Esophagus squamous epithelium (tissue), 5 donors: ENCODE results near the gene ACTR2. TPM values are rescaled to one million over a fixed set of nuclear protein-coding genes. Genes with fewer than 3 reads are reported as not detected.

Source experiments
- DNase-seq: peaks from one replicate; lab custom pipeline; 2025; lab: John Stamatoyannopoulos, UW
- H3K27ac ChIP-seq, 4 donors: fragments of 200-600 bp; sonication (generic); one replicate each; pipeline ENCODE4 v1.5.1; 2016 to 2019; ENCODE audit warnings: mild to moderate bottlenecking in 1 of 4
- H3K27me3 ChIP-seq, 4 donors: fragments of 200-600 bp; sonication (generic); 1 replicate in 3 of 4; 2 replicates in 1 of 4; pipeline versions ENCODE4 v1.5.1 to v1.6.0; 2017 to 2021; ENCODE audit warnings: antibody characterized with exemption in 1 of 4
- H3K36me3 ChIP-seq, 3 donors: fragments of 200-600 bp; sonication (generic); one replicate each; pipeline ENCODE4 v1.5.1; 2016 to 2019
- H3K4me1 ChIP-seq, 3 donors: fragments of 200-600 bp; sonication (generic); one replicate each; pipeline ENCODE4 v1.5.1; 2017 to 2019
- H3K4me3 ChIP-seq, 4 donors: fragments of 200-600 bp; sonication (generic); 1 replicate in 3 of 4; 2 replicates in 1 of 4; pipeline ENCODE4 v1.5.1; 2016 to 2019; ENCODE audit warnings: mild to moderate bottlenecking in 2 of 4, moderate library complexity in 1 of 4
- H3K9me3 ChIP-seq, 3 donors: fragments of 200-600 bp; sonication (generic); one replicate each; pipeline ENCODE4 v1.5.1; 2016 to 2019
- CTCF ChIP-seq, 6 experiments: fragments of 450-650 bp in 4 of 6; fragments of 200-600 bp in 2 of 6; sonication (generic) in 2 of 6; IDR thresholded peaks; one replicate each; pipeline ENCODE4 v1.5.1; 2016 to 2019; ENCODE audit warnings: antibody characterized with exemption in 6 of 6, mild to moderate bottlenecking in 4 of 6, moderate library complexity in 4 of 6
- POLR2A ChIP-seq, 4 donors: fragments of 450-650 bp; IDR thresholded peaks; one replicate each; pipeline ENCODE4 v1.6.1; 2017; ENCODE audit warnings: antibody characterized with exemption in 4 of 4, mild to moderate bottlenecking in 4 of 4, moderate library complexity in 3 of 4
- WGBS, 2 donors: methylation state at CpG; one replicate each; pipeline ENCODE4 v1.1.5; 2018; 5-methylcytosine and 5-hydroxymethylcytosine counted together
- intact Hi-C: fragments of 100-400 bp; cut with DNase I; formaldehyde crosslinking; loops from one replicate; pipeline ENCODE4 v1.15.0; 2022
- total RNA-seq, 4 donors: library from RNA; depleted of rRNA; stranded (reverse); fragments of >200 nt; gene quantifications; one replicate each; pipeline ENCODE4 v1.1.0, GENCODE V29; 2016
- donor health status: DM: yes; HTN: yes; CAD: no.

ACTR2 gene
- total RNA-seq, 4 donors from 2014 or later, result 70.6 to 124 (median 91.1) TPM

GRCh38 chr2:65267008-65267407 lies 39.4 kb downstream of the ACTR2 start:
- Histone ChIP-seq H3K36me3 (peaks cover 4 to 83% (median 5%) of the 10 kb centered on the region in 3 donors), H3K27me3 (no peaks in the 10 kb centered on the region), H3K9me3 (no peaks in the 10 kb centered on the region), H3K27ac (no peak overlapping the region), H3K4me1 (peaks cover 0 to 16% (median 0%) of the 10 kb centered on the region in 3 donors), H3K4me3 (no peak overlapping the region)
- TF ChIP-seq CTCF (IDR thresholded peaks at IDR 0.05) (no peak), POLR2A (IDR thresholded peaks at IDR 0.05) (no peak)
- intact Hi-C loops, result loop anchor here (5.0 kb wide), 1 partner anchor 285 kb away; no protein-coding TSS in a partner anchor
- DNase-seq, result no peak
- 100% methylated on average over 1 of the region's 1 CpG for WGBS, 2 donors

- no peak for DNase-seq
- H3K4me3 ChIP-seq, result no peak overlapping the region
- intact Hi-C loops, result loop anchor here (5.0 kb wide), 1 partner anchor 283 kb away; no protein-coding TSS in a partner anchor
- no peaks in the 10 kb centered on the region for H3K9me3 ChIP-seq
- no peak for TF ChIP-seq CTCF (IDR thresholded peaks at IDR 0.05)
- no peak for TF ChIP-seq POLR2A (IDR thresholded peaks at IDR 0.05)
- no peaks in the 10 kb centered on the region for H3K27me3 ChIP-seq
- peaks cover 0 to 16% (median 0%) of the 10 kb centered on the region in 3 donors for H3K4me1 ChIP-seq
- H3K27ac ChIP-seq, result no peak overlapping the region
- H3K36me3 ChIP-seq, result peaks cover 3 to 85% (median 5%) of the 10 kb centered on the region in 3 donors
- WGBS, 2 donors, result 74 to 94% methylated on average over 4 of the region's 4 CpGs
These were observed 41.3 kb downstream of the ACTR2 start for GRCh38 chr2:65268957-65269356.

GRCh38 chr2:65273344-65273743 lies 45.7 kb downstream of the ACTR2 start:
- no peak overlapping the region for H3K27ac ChIP-seq
- no peak overlapping the region for H3K4me3 ChIP-seq
- no peaks in the 10 kb centered on the region for H3K9me3 ChIP-seq
- H3K27me3 ChIP-seq, result no peaks in the 10 kb centered on the region
- WGBS, 2 donors, result 92 to 97% methylated on average over 8 of the region's 8 CpGs
- TF ChIP-seq POLR2A (IDR thresholded peaks at IDR 0.05) (no peak), CTCF (IDR thresholded peaks at IDR 0.05) (no peak)
- peaks cover 0 to 8% (median 0%) of the 10 kb centered on the region in 3 donors for H3K4me1 ChIP-seq
- peaks cover 3 to 46% (median 4%) of the 10 kb centered on the region in 3 donors for H3K36me3 ChIP-seq
- intact Hi-C loops, result no loop called here
- DNase-seq, result no peak

GRCh38 chr2:65275141-65275915 lies 47.7 kb downstream of the ACTR2 start:
- Histone ChIP-seq H3K36me3 (peaks cover 3 to 34% (median 3%) of the 10 kb centered on the region in 3 donors), H3K27me3 (no peaks in the 10 kb centered on the region), H3K4me1 (peaks cover 0 to 8% (median 0%) of the 10 kb centered on the region in 3 donors), H3K4me3 (no peak overlapping the region), H3K27ac (no peak overlapping the region), H3K9me3 (no peaks in the 10 kb centered on the region)
- 51 to 73% methylated on average over 4 of the region's 4 CpGs for WGBS, 2 donors
- intact Hi-C loops, result no loop called here
- no peak for DNase-seq
- TF ChIP-seq CTCF (IDR thresholded peaks at IDR 0.05) (no peak), POLR2A (IDR thresholded peaks at IDR 0.05) (no peak)

GRCh38 chr2:65276609-65277008 lies 49.0 kb downstream of the ACTR2 start:
- Histone ChIP-seq H3K9me3 (no peaks in the 10 kb centered on the region), H3K27ac (no peak overlapping the region), H3K4me3 (no peak overlapping the region), H3K36me3 (peaks cover 3 to 23% (median 3%) of the 10 kb centered on the region in 3 donors), H3K4me1 (peaks cover 0 to 8% (median 0%) of the 10 kb centered on the region in 3 donors), H3K27me3 (no peaks in the 10 kb centered on the region)
- intact Hi-C loops, result no loop called here
- TF ChIP-seq POLR2A (IDR thresholded peaks at IDR 0.05), result no peak
- TF ChIP-seq CTCF (IDR thresholded peaks at IDR 0.05), result no peak
- WGBS, 2 donors, result 64 to 65% methylated on average over 5 of the region's 5 CpGs
- DNase-seq, result no peak
